Neural cell (in vitro differentiated cells): Measurements from ENCODE around the gene TFIP11. TPM values are rescaled to one million over a fixed set of nuclear protein-coding genes. Genes with fewer than 3 reads are reported as not detected.

ENCODE experiments used
- H2AFZ ChIP-seq: fragments of 200-600, 300-800 bp; sonication (generic), shearing (Covaris generic); 2 replicates; pipeline ENCODE4 v1.6.0; 2014; ENCODE audit warnings: low read depth, mild to moderate bottlenecking, antibody characterized with exemption, low read length, moderate library complexity
- H3F3A ChIP-seq: fragments of 200-600 bp; shearing (Covaris generic); 2 replicates; pipeline ENCODE4 v1.6.1; 2016; ENCODE audit warnings: mild to moderate bottlenecking, moderate library complexity, mixed read lengths, antibody characterized with exemption, low read length; ENCODE audit not compliant: insufficient read depth, poor library complexity, severe bottlenecking
- H3K27ac ChIP-seq: fragments of 200-600, 300-800 bp; sonication (generic), shearing (Covaris generic); 2 replicates; pipeline ENCODE4 v1.5.1; 2014; ENCODE audit warnings: mild to moderate bottlenecking, low read length, moderate library complexity
- H3K27me3 ChIP-seq: fragments of 300-800, 200-600 bp; sonication (generic), shearing (Covaris generic); 2 replicates; pipeline ENCODE4 v1.6.0; 2014; ENCODE audit warnings: mild to moderate bottlenecking, low read depth, low read length, moderate library complexity; ENCODE audit not compliant: insufficient read depth
- H3K36me3 ChIP-seq: fragments of 300-800, 200-600 bp; sonication (generic), shearing (Covaris generic); 2 replicates; pipeline ENCODE4 v1.5.1; 2014; ENCODE audit warnings: mild to moderate bottlenecking, antibody characterized with exemption, low read length, moderate library complexity; ENCODE audit not compliant: insufficient read depth
- H3K4me2 ChIP-seq: fragments of 300-800, 200-600 bp; sonication (generic), shearing (Covaris generic); 2 replicates; pipeline ENCODE4 v1.6.0; 2014; ENCODE audit warnings: mild to moderate bottlenecking, low read length
- H3K4me3 ChIP-seq: fragments of 300-800, 200-600 bp; sonication (generic), shearing (Covaris generic); 2 replicates; pipeline ENCODE4 v1.5.1; 2014; ENCODE audit warnings: mild to moderate bottlenecking, low read length, moderate library complexity
- H3K79me2 ChIP-seq: fragments of 200-600 bp; shearing (Covaris generic); replicated peaks from 2 replicates; pipeline ENCODE4 v1.6.0; 2014; ENCODE audit warnings: mild to moderate bottlenecking, low read length, moderate library complexity; ENCODE audit not compliant: insufficient read depth
- H3K9ac ChIP-seq: fragments of 300-800, 200-600 bp; sonication (generic), shearing (Covaris generic); 2 replicates; pipeline ENCODE4 v1.6.1; 2016; ENCODE audit warnings: mild to moderate bottlenecking, low read length, mixed read lengths
- H3K9me2 ChIP-seq: fragments of 200-600 bp; shearing (Covaris generic); 2 replicates; pipeline ENCODE4 v1.6.1; 2016; ENCODE audit warnings: mild to moderate bottlenecking, low read length, mixed read lengths; ENCODE audit not compliant: insufficient read depth
- H3K9me3 ChIP-seq: fragments of 200-600, 300-800 bp; sonication (generic), shearing (Covaris generic); 2 replicates; pipeline ENCODE4 v1.6.1; 2016; ENCODE audit warnings: mild to moderate bottlenecking, mixed run types, low read length, moderate library complexity, mixed read lengths
- H4K20me1 ChIP-seq: fragments of 200-600 bp; shearing (Covaris generic); 2 replicates; pipeline ENCODE4 v1.6.1; 2016; ENCODE audit warnings: mild to moderate bottlenecking, mixed run types; ENCODE audit not compliant: insufficient read depth
- EP300 ChIP-seq: fragments of 450-650 bp; conservative IDR thresholded peaks from 2 replicates; pipeline ENCODE4 v1.6.1; 2014; ENCODE audit warnings: antibody characterized with exemption, mild to moderate bottlenecking, moderate library complexity; ENCODE audit not compliant: poor library complexity, severe bottlenecking
- EZH2 ChIP-seq: fragments of 200-600, 300-800 bp; shearing (Covaris generic), sonication (generic); IDR thresholded peaks from 2 replicates; pipeline ENCODE4 v1.6.1; 2014; ENCODE audit warnings: antibody characterized with exemption, low read length, borderline replicate concordance, mild to moderate bottlenecking; ENCODE audit not compliant: insufficient read depth, poor library complexity, severe bottlenecking
- MXI1 ChIP-seq: fragments of 450-650 bp; conservative IDR thresholded peaks from 2 replicates; pipeline ENCODE4 v1.6.1; 2014; ENCODE audit warnings: antibody characterized with exemption, mild to moderate bottlenecking; ENCODE audit not compliant: poor library complexity, severe bottlenecking
- POLR2AphosphoS5 ChIP-seq: IDR thresholded peaks from 2 replicates; pipeline ENCODE4 v1.6.1; 2012
- RAD21 ChIP-seq: fragments of 450-650 bp; conservative IDR thresholded peaks from 2 replicates; pipeline ENCODE4 v1.6.1; 2014; ENCODE audit warnings: antibody characterized with exemption, mild to moderate bottlenecking, moderate library complexity
- SMC3 ChIP-seq: fragments of 450-650 bp; conservative IDR thresholded peaks from 2 replicates; pipeline ENCODE4 v1.6.1; 2014; ENCODE audit warnings: antibody characterized with exemption, mild to moderate bottlenecking, moderate library complexity; ENCODE audit not compliant: poor library complexity
- TAF1 ChIP-seq: IDR thresholded peaks from 2 replicates; pipeline ENCODE4 v1.6.1; 2012; ENCODE audit warnings: low read depth
- polyA plus RNA-seq: library from polyadenylated mRNA; depleted of rRNA; stranded (reverse); fragments of >200 nt; gene quantifications from 2 replicates; pipeline ENCODE4 v1.2.3, GENCODE V29; 2014
- TF ChIP-seq, protein P1 (sequence below): IDR thresholded peaks from 2 replicates; pipeline ENCODE4 v1.6.1; 2012; ENCODE audit warnings: borderline replicate concordance
- TF ChIP-seq, protein P2 (sequence below): fragments of 450-650 bp; IDR thresholded peaks from 2 replicates; pipeline ENCODE4 v1.5.1; 2014; ENCODE audit warnings: antibody characterized with exemption, mild to moderate bottlenecking, moderate library complexity; ENCODE audit not compliant: poor library complexity, severe bottlenecking

Gene TFIP11
- polyA plus RNA-seq, 1 donor from 2014 or later = 49.8 TPM

DNA sequence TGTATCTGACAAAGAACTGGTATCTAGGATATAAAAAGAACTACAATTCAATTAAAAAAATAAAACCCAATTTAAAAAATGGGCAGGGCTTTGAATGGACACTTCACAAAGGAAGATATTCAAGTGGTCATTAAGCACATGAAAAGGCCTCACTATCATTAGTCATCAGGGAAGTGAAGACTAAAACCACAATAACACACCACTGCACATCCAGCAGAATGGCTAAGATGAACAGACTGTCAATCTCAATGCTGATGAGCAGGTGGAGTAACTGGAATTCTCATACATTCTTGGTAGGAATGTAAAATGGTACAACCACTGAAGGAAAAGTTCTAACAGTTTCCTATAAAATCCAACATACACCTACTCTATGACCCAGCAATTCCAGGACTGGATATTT is 37.6 kb downstream of the TFIP11 start:
- H3K36me3 ChIP-seq = no peaks in the 10 kb centered on the region
- no peaks in the 10 kb centered on the region for H3K9me3 ChIP-seq
- no peaks in the 10 kb centered on the region for H3F3A ChIP-seq
- H2AFZ ChIP-seq = no peak overlapping the region
- no peak overlapping the region for H3K27ac ChIP-seq
- H3K4me2 ChIP-seq = no peak overlapping the region
- H3K27me3 ChIP-seq = no peaks in the 10 kb centered on the region
- TF ChIP-seq EP300 = no peak
- TF ChIP-seq, protein P1, sequence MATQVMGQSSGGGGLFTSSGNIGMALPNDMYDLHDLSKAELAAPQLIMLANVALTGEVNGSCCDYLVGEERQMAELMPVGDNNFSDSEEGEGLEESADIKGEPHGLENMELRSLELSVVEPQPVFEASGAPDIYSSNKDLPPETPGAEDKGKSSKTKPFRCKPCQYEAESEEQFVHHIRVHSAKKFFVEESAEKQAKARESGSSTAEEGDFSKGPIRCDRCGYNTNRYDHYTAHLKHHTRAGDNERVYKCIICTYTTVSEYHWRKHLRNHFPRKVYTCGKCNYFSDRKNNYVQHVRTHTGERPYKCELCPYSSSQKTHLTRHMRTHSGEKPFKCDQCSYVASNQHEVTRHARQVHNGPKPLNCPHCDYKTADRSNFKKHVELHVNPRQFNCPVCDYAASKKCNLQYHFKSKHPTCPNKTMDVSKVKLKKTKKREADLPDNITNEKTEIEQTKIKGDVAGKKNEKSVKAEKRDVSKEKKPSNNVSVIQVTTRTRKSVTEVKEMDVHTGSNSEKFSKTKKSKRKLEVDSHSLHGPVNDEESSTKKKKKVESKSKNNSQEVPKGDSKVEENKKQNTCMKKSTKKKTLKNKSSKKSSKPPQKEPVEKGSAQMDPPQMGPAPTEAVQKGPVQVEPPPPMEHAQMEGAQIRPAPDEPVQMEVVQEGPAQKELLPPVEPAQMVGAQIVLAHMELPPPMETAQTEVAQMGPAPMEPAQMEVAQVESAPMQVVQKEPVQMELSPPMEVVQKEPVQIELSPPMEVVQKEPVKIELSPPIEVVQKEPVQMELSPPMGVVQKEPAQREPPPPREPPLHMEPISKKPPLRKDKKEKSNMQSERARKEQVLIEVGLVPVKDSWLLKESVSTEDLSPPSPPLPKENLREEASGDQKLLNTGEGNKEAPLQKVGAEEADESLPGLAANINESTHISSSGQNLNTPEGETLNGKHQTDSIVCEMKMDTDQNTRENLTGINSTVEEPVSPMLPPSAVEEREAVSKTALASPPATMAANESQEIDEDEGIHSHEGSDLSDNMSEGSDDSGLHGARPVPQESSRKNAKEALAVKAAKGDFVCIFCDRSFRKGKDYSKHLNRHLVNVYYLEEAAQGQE = no peak
- TF ChIP-seq EZH2 = no peak
- TF ChIP-seq SMC3 = no peak
- no peak overlapping the region for H3K9ac ChIP-seq
- H3K9me2 ChIP-seq = no peaks in the 10 kb centered on the region
- no peaks in the 10 kb centered on the region for H4K20me1 ChIP-seq
- H3K4me3 ChIP-seq = no peak overlapping the region
- peaks cover 8% of the 10 kb centered on the region for H3K79me2 ChIP-seq

DNA sequence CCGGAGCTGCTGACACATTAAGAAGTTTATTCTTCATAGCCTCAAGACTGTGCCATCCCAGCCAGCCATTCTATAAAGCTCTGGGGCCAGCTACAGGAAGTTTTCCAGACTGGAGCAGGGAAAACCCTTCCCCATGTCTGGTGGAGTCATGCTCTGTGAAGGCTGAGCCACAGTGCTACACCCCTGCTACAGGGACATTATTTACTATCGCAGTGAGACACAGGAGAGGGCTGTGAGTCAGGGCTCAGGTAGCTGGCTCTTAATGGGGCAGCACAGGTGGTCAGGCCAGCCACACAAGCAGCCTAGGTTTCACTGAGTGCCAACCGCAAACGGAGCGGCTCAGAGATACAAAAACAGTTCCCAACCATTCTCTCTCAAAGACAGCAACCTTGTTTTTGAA is 40.8 kb downstream of the TFIP11 start:
- TF ChIP-seq MXI1 (no peak), POLR2AphosphoS5 (no peak), EZH2 (no peak), RAD21 (no peak), TAF1 (no peak), EP300 (no peak), SMC3 (no peak)
- TF ChIP-seq, protein P1 = no peak
- TF ChIP-seq, protein P2, sequence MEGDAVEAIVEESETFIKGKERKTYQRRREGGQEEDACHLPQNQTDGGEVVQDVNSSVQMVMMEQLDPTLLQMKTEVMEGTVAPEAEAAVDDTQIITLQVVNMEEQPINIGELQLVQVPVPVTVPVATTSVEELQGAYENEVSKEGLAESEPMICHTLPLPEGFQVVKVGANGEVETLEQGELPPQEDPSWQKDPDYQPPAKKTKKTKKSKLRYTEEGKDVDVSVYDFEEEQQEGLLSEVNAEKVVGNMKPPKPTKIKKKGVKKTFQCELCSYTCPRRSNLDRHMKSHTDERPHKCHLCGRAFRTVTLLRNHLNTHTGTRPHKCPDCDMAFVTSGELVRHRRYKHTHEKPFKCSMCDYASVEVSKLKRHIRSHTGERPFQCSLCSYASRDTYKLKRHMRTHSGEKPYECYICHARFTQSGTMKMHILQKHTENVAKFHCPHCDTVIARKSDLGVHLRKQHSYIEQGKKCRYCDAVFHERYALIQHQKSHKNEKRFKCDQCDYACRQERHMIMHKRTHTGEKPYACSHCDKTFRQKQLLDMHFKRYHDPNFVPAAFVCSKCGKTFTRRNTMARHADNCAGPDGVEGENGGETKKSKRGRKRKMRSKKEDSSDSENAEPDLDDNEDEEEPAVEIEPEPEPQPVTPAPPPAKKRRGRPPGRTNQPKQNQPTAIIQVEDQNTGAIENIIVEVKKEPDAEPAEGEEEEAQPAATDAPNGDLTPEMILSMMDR = no peak
- Histone ChIP-seq H3K9me3 (no peaks in the 10 kb centered on the region), H3K9me2 (no peaks in the 10 kb centered on the region), H2AFZ (no peak overlapping the region), H3K4me3 (no peak overlapping the region), H3K27ac (no peak overlapping the region), H3K4me2 (no peak overlapping the region), H4K20me1 (no peaks in the 10 kb centered on the region), H3K9ac (no peak overlapping the region), H3K79me2 (peaks cover 4% of the 10 kb centered on the region), H3K36me3 (peaks cover 3% of the 10 kb centered on the region), H3K27me3 (no peaks in the 10 kb centered on the region), H3F3A (no peaks in the 10 kb centered on the region)
